ENCODE data around the gene DCAF11. TPM values are rescaled to one million over a fixed set of nuclear protein-coding genes. Genes with fewer than 3 reads are reported as not detected.
A peak's percentile ranks its signal among the peaks of the same experiment; 100 is the strongest.

Gene DCAF11
- total and polyA plus RNA-seq, 2 of the 13 experiments (the other 11 are each of a cell fraction or from before 2014, with no cell fraction given): 150 to 257 TPM

GRCh38 chr14:24108336-24108874 is 6.2 kb upstream of the DCAF11 start (continued):
- TF ChIP-seq PAF1 (CRISPR knock-in tag; IDR thresholded peaks at IDR 0.05): no peak
- TF ChIP-seq FOXP1 (IDR thresholded peaks at IDR 0.05): no peak
- no peak for TF ChIP-seq FOXP1 (CRISPR knock-in tag; IDR thresholded peaks at IDR 0.05)
- TF ChIP-seq AKAP8 (CRISPR knock-in tag; IDR thresholded peaks at IDR 0.05): no peak
- no peak for TF ChIP-seq POLR2G (IDR thresholded peaks at IDR 0.05; ENCODE audit: low read depth, low read length)
- no peak for TF ChIP-seq ZFY (CRISPR knock-in tag; IDR thresholded peaks at IDR 0.05)
- no peak for TF ChIP-seq SP2 (CRISPR knock-in tag; IDR thresholded peaks at IDR 0.05)
- peak; percentile 10; the same call in 1 of the 2 replicates for TF ChIP-seq UBTF (CRISPR knock-in tag; IDR thresholded peaks at IDR 0.05)
- no peak for TF ChIP-seq SRY (CRISPR knock-in tag; IDR thresholded peaks at IDR 0.05)
- no peak for TF ChIP-seq PRDM10 (CRISPR knock-in tag; IDR thresholded peaks at IDR 0.05; ENCODE audit: low read depth)
- TF ChIP-seq CHD2 (IDR thresholded peaks at IDR 0.05; ENCODE audit: low read depth, low read length): no peak
- no peak for TF ChIP-seq ZNF460 (CRISPR knock-in tag; IDR thresholded peaks at IDR 0.05; ENCODE audit: borderline replicate concordance)
- TF ChIP-seq PTBP1 (IDR thresholded peaks at IDR 0.05; ENCODE audit: low read depth, low read length, poor library complexity, severe bottlenecking): no peak
- TF ChIP-seq, protein P1, sequence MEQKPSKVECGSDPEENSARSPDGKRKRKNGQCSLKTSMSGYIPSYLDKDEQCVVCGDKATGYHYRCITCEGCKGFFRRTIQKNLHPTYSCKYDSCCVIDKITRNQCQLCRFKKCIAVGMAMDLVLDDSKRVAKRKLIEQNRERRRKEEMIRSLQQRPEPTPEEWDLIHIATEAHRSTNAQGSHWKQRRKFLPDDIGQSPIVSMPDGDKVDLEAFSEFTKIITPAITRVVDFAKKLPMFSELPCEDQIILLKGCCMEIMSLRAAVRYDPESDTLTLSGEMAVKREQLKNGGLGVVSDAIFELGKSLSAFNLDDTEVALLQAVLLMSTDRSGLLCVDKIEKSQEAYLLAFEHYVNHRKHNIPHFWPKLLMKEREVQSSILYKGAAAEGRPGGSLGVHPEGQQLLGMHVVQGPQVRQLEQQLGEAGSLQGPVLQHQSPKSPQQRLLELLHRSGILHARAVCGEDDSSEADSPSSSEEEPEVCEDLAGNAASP (CRISPR knock-in tag; IDR thresholded peaks at IDR 0.05; ENCODE audit: borderline replicate concordance): no peak
- TF ChIP-seq ZNF160 (CRISPR knock-in tag; IDR thresholded peaks at IDR 0.05): no peak
- TF ChIP-seq IRX3 (CRISPR knock-in tag; IDR thresholded peaks at IDR 0.05; ENCODE audit: borderline replicate concordance, low read depth): 0 out of 2 replicates have a peak, but pooled peaks have one; percentile 45
- TF ChIP-seq THAP7 (CRISPR knock-in tag; IDR thresholded peaks at IDR 0.05): no peak
- TF ChIP-seq, protein P2, sequence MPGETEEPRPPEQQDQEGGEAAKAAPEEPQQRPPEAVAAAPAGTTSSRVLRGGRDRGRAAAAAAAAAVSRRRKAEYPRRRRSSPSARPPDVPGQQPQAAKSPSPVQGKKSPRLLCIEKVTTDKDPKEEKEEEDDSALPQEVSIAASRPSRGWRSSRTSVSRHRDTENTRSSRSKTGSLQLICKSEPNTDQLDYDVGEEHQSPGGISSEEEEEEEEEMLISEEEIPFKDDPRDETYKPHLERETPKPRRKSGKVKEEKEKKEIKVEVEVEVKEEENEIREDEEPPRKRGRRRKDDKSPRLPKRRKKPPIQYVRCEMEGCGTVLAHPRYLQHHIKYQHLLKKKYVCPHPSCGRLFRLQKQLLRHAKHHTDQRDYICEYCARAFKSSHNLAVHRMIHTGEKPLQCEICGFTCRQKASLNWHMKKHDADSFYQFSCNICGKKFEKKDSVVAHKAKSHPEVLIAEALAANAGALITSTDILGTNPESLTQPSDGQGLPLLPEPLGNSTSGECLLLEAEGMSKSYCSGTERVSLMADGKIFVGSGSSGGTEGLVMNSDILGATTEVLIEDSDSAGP (CRISPR knock-in tag; IDR thresholded peaks at IDR 0.05; ENCODE audit: borderline replicate concordance): no peak
- no peak for TF ChIP-seq ZSCAN12 (CRISPR knock-in tag; IDR thresholded peaks at IDR 0.05)
